Endothelial cell of umbilical vein (primary cell): ENCODE data around the gene CAMSAP1. TPM values are rescaled to one million over a fixed set of nuclear protein-coding genes. Genes with fewer than 3 reads are reported as not detected.

ENCODE experiments used
- BruUV-seq: library from RNA; stranded (reverse); fragments of 400-500 nt; replicated peaks from 2 replicates; lab custom pipeline; 2021; lab: Mats Ljungman, UMichigan
- CTCF ChIA-PET: fragments of 300-600, 350-600 bp; sonication (Branson Sonifier 250); formaldehyde crosslinking; loops from one replicate; lab custom pipeline; 2021; ENCODE audit warnings: antibody characterized with exemption, inconsistent platforms; lab: Charles Lee
- POLR2A ChIA-PET: fragments of 300-600, 350-600 bp; sonication (Branson Sonifier 250); formaldehyde crosslinking; loops from one replicate; lab custom pipeline; 2021; ENCODE audit warnings: antibody characterized with exemption, inconsistent platforms; lab: Charles Lee
- DNase-seq: peaks from one replicate; pipeline ENCODE4 v3.0.0-alpha.2; 2011; ENCODE audit warnings: low read depth, low spot score
- FAIRE-seq: peaks from 2 replicates; lab custom pipeline; 2011; peaks lifted over from hg19 to GRCh38; lab: Jason Lieb, UNC
- H2AFZ ChIP-seq: 2 replicates; pipeline ENCODE4 v1.6.0; 2012; ENCODE audit warnings: low read depth, low read length, control low read depth, inconsistent platforms
- H3K27ac ChIP-seq: 2 replicates; pipeline ENCODE4 v1.5.1; 2011; ENCODE audit warnings: low read depth, mild to moderate bottlenecking, control low read depth, low read length, moderate library complexity; ENCODE audit not compliant: insufficient read depth
- H3K27me3 ChIP-seq, 2 experiments: 2 replicates each; pipeline versions ENCODE4 v1.6.0 to v1.6.1; 2011; ENCODE audit warnings: low read length in 2 of 2, mixed read lengths in 1 of 2; ENCODE audit not compliant: control insufficient read depth in 2 of 2, insufficient read depth in 2 of 2
- H3K36me3 ChIP-seq, 2 experiments: 2 replicates in 1 of 2; 3 replicates in 1 of 2; pipeline ENCODE4 v1.5.1; 2011; ENCODE audit warnings: low read length in 2 of 2, mild to moderate bottlenecking in 1 of 2, moderate library complexity in 1 of 2; ENCODE audit not compliant: control insufficient read depth in 2 of 2, insufficient read depth in 2 of 2; ENCODE audit errors: extremely low read depth in 1 of 2
- H3K4me1 ChIP-seq: 3 replicates; pipeline ENCODE4 v1.5.1; 2011; ENCODE audit warnings: mild to moderate bottlenecking, low read length; ENCODE audit not compliant: control insufficient read depth, insufficient read depth; ENCODE audit errors: extremely low read depth
- H3K4me2 ChIP-seq: 2 replicates; pipeline ENCODE4 v1.6.1; 2011; ENCODE audit warnings: low read length, control low read depth, mixed read lengths; ENCODE audit not compliant: insufficient read depth
- H3K4me3 ChIP-seq, 3 experiments: fragments of 200-600 bp in 1 of 3; sonication (generic), shearing (Covaris generic) in 1 of 3; replicated peaks in 1 of 3; 2 replicates each; pipeline ENCODE4 v1.5.1; 2011 to 2016; ENCODE audit warnings: control low read depth in 3 of 3, low read length in 3 of 3, mild to moderate bottlenecking in 2 of 3, inconsistent platforms in 1 of 3, low read depth in 1 of 3, moderate library complexity in 1 of 3; ENCODE audit not compliant: insufficient read depth in 1 of 3
- H3K79me2 ChIP-seq: 2 replicates; pipeline ENCODE4 v1.6.0; 2012; ENCODE audit warnings: low read length, inconsistent platforms; ENCODE audit not compliant: control insufficient read depth, insufficient read depth
- H3K9ac ChIP-seq: replicated peaks from 2 replicates; pipeline ENCODE3; 2011; ENCODE audit warnings: low read length, control low read depth; ENCODE audit not compliant: insufficient read depth; ENCODE audit errors: extremely low read depth
- H3K9me1 ChIP-seq: replicated peaks from 3 replicates; pipeline ENCODE4 v1.6.0; 2011; ENCODE audit warnings: mild to moderate bottlenecking, low read length; ENCODE audit not compliant: control insufficient read depth, insufficient read depth; ENCODE audit errors: extremely low read depth
- H3K9me3 ChIP-seq: replicated peaks from 2 replicates; pipeline ENCODE4 v1.5.1; 2012; ENCODE audit warnings: low read length, inconsistent platforms; ENCODE audit not compliant: control insufficient read depth, insufficient read depth
- H4K20me1 ChIP-seq: replicated peaks from 2 replicates; pipeline ENCODE3; 2011; ENCODE audit warnings: mild to moderate bottlenecking, low read length; ENCODE audit not compliant: control insufficient read depth, insufficient read depth; ENCODE audit errors: extremely low read depth
- EZH2 ChIP-seq: IDR thresholded peaks from 2 replicates; pipeline ENCODE4 v1.6.1; 2012; ENCODE audit warnings: borderline replicate concordance, low read depth, mild to moderate bottlenecking, moderate library complexity, low read length, inconsistent platforms; ENCODE audit not compliant: severe bottlenecking
- FOS ChIP-seq: IDR thresholded peaks from 2 replicates; pipeline ENCODE4 v1.6.1; 2011; ENCODE audit warnings: mild to moderate bottlenecking, low read length, moderate library complexity, borderline replicate concordance; ENCODE audit not compliant: insufficient read depth
- GATA2 ChIP-seq: IDR thresholded peaks from 2 replicates; pipeline ENCODE4 v1.7.0; 2011; ENCODE audit warnings: low read depth, mild to moderate bottlenecking, moderate library complexity, mixed read lengths, low read length; ENCODE audit not compliant: insufficient read length, insufficient read depth
- JUN ChIP-seq: IDR thresholded peaks from 2 replicates; pipeline ENCODE4 v1.6.1; 2011; ENCODE audit warnings: borderline replicate concordance, low read depth; ENCODE audit not compliant: insufficient read length, insufficient read depth
- MYC ChIP-seq: IDR thresholded peaks from one replicate; pipeline ENCODE4 v1.6.1; 2011; ENCODE audit warnings: mild to moderate bottlenecking, low read depth, low read length
- POLR2A ChIP-seq: IDR thresholded peaks from 2 replicates; pipeline ENCODE4 v1.6.1; 2012; ENCODE audit warnings: low read depth, mild to moderate bottlenecking, control low read depth, low read length
- POLR2AphosphoS5 ChIP-seq: IDR thresholded peaks from 2 replicates; pipeline ENCODE4 v1.6.1; 2012; ENCODE audit warnings: low read depth, mild to moderate bottlenecking, control low read depth, low read length, moderate library complexity; ENCODE audit not compliant: insufficient read depth
- dilution Hi-C: fragments of 300-500 bp; cut with MboI; formaldehyde crosslinking; loops from one replicate; pipeline ENCODE4 v1.15.0; 2019; ENCODE audit warnings: low sequenced_read_pairs; ENCODE audit not compliant: extremely low pct_ligation_motif_present
- intact Hi-C: fragments of 100-400 bp; cut with micrococcal nuclease; formaldehyde crosslinking; loops from one replicate; pipeline ENCODE4 v1.10.0; 2022
- polyA plus RNA-seq, 4 experiments: library from polyadenylated mRNA; depleted of rRNA in 3 of 4; stranded (reverse) in 3 of 4; unstranded in 1 of 4; fragments of >200 nt; gene quantifications; 2 replicates each; pipeline versions ENCODE4 v1.2.1 to v1.2.3, GENCODE V29; 2011 to 2012; ENCODE audit warnings: missing spikeins in 1 of 4
- total RNA-seq: library from RNA; stranded (reverse); gene quantifications from 2 replicates; pipeline ENCODE4 v1.2.3, GENCODE V29; 2021
- TF ChIP-seq, protein P1 (sequence below), 2 donors: IDR thresholded peaks; 1 replicate in 1 of 2; 2 replicates in 1 of 2; pipeline ENCODE4 v1.5.1; 2011; ENCODE audit warnings: low read length in 2 of 2, mild to moderate bottlenecking in 2 of 2, moderate library complexity in 2 of 2, control low read depth in 1 of 2, inconsistent platforms in 1 of 2, low read depth in 1 of 2; ENCODE audit not compliant: insufficient read depth in 1 of 2; ENCODE audit errors: extremely low read depth in 1 of 2
- TF ChIP-seq, protein P2 (sequence below): IDR thresholded peaks from 2 replicates; pipeline ENCODE4 v1.6.1; 2011; ENCODE audit not compliant: insufficient read depth, insufficient read length

The CAMSAP1 gene
- total and polyA plus RNA-seq, 2 donors (not counting 3 experiments of a cell fraction or from before 2014, with no cell fraction given): 8.1 to 25.5 TPM

DNA sequence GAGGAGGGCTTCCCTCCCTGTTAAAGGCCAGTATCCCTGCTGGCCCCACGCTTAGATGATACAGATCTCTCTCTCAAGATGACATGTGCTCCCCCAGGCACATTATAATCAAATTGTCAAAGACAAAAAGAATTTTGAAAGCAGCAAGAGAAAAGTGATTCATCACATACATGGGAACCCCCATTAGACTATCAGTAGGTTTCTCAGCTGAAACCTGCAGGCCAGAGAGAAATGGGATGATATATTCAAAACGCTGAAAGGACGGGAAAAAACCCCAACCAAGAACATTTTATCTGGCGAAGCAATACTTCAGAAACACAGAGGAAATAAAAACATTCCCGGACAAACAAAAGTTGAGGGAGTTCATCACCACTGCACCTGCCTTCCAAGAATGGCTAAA lies 78.7 kb downstream of the CAMSAP1 start:
- no TSS peak for BruUV-seq
- Histone ChIP-seq H3K4me3 (no peak overlapping the region), H3K9ac (no peak overlapping the region), H4K20me1 (peaks cover 2% of the 10 kb centered on the region), H2AFZ (no peak overlapping the region), H3K9me3 (no peaks in the 10 kb centered on the region), H3K4me1 (no peaks in the 10 kb centered on the region), H3K36me3 (peaks cover 2 to 10% of the 10 kb centered on the region in 2 experiments), H3K9me1 (no peaks in the 10 kb centered on the region), H3K79me2 (peaks cover 45% of the 10 kb centered on the region), H3K27me3 (no peaks in the 10 kb centered on the region), H3K4me2 (no peak overlapping the region), H3K27ac (no peak overlapping the region)
- dilution Hi-C loops: no loop called here
- DNase-seq: no peak
- ChIA-PET CTCF (no interaction called here), POLR2A (no interaction called here)
- FAIRE-seq: no peak
- intact Hi-C loops: no loop called here
- TF ChIP-seq FOS (no peak), JUN (no peak), GATA2 (no peak), EZH2 (no peak), POLR2A (no peak), POLR2AphosphoS5 (no peak), MYC (no peak)
- TF ChIP-seq, protein P1, sequence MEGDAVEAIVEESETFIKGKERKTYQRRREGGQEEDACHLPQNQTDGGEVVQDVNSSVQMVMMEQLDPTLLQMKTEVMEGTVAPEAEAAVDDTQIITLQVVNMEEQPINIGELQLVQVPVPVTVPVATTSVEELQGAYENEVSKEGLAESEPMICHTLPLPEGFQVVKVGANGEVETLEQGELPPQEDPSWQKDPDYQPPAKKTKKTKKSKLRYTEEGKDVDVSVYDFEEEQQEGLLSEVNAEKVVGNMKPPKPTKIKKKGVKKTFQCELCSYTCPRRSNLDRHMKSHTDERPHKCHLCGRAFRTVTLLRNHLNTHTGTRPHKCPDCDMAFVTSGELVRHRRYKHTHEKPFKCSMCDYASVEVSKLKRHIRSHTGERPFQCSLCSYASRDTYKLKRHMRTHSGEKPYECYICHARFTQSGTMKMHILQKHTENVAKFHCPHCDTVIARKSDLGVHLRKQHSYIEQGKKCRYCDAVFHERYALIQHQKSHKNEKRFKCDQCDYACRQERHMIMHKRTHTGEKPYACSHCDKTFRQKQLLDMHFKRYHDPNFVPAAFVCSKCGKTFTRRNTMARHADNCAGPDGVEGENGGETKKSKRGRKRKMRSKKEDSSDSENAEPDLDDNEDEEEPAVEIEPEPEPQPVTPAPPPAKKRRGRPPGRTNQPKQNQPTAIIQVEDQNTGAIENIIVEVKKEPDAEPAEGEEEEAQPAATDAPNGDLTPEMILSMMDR (IDR thresholded peaks at IDR 0.05; ENCODE audit: extremely low read depth in 1 of 2, insufficient read depth in 1 of 2, low read depth in 1 of 2, low read length in 2 of 2): no peak
- TF ChIP-seq, protein P2, sequence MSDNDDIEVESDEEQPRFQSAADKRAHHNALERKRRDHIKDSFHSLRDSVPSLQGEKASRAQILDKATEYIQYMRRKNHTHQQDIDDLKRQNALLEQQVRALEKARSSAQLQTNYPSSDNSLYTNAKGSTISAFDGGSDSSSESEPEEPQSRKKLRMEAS: no peak
